ENCODE measurements around the gene C7orf25. TPM values are rescaled to one million over a fixed set of nuclear protein-coding genes. Genes with fewer than 3 reads are reported as not detected.

C7orf25 gene
- total and polyA plus RNA-seq, 10 of the 15 experiments (the other 5 are each of a cell fraction or from before 2014, with no cell fraction given): 0.63 to 3.2 (median 1.7) TPM

DNA sequence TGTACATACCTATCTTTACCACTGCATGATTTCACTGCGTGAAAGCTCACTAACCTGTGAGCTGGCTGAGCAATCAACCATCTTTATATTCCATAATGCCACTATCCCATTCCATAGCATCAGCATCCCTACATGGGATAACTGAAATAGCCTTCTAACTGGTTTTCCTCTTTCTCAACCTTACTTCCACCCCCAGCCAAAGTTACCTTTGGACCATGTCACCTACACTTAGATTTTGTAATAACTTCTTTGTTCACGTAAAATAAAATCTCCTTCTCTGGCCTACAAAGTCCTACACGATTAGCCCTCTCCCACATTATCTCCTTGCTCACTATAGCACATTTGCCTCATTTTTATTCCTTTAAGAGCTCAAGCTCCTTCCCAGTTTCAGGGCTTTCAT, 17.6 kb upstream of the C7orf25 start:
- ChIA-PET POLR2A (interaction anchor here (1.5 to 1.9 kb wide), 2 partner anchors 12 to 17 kb away, joined by 3 to 6 read pairs; partner anchors contain the start of gene C7orf25), RAD21 (ENCODE audit: unreplicated experiment) (interaction anchor here (0.6 to 4.7 kb wide), 4 partner anchors 10 to 17 kb away, joined by 3 to 20 read pairs (median 4); no protein-coding TSS in a partner anchor), SMC1A (ENCODE audit: uncharacterized antibody, unreplicated experiment) (interaction anchor here (0.8 to 5.3 kb wide), 13 partner anchors 9 to 905 kb away, joined by 3 to 33 read pairs (median 7); partner anchors contain the start of gene C7orf25), CTCF (interaction anchor here (0.5 to 3.6 kb wide), 13 partner anchors 8 to 910 kb away, joined by 3 to 13 read pairs (median 3); partner anchors contain the start of gene C7orf25)
- H3K36me3 ChIP-seq (ENCODE audit: control insufficient read depth in 2 of 2, insufficient read depth in 2 of 2, low read length in 1 of 2): peaks cover 0 to 14% of the 10 kb centered on the region in 2 experiments; a peak in 2 of 4 replicates
- no peaks in the 10 kb centered on the region for H3K9me3 ChIP-seq (replicated peaks; ENCODE audit: control insufficient read depth, insufficient read depth, low read length)
- in situ Hi-C loops (cut with MboI): no loop called here
- H3K4me2 ChIP-seq (ENCODE audit: control insufficient read depth, insufficient read depth): peak overlapping the region; percentile 82
- peak overlapping the region; percentile 94 for H3K4me3 ChIP-seq
- peak overlapping the region; percentile 11; the same call in 1 of the 2 replicates for H3K9ac ChIP-seq (ENCODE audit: control insufficient read depth, insufficient read depth, low read length)
- H3K27me3 ChIP-seq (replicated peaks in 1 of 2; ENCODE audit: control insufficient read depth in 2 of 2, insufficient read depth in 2 of 2, low read length in 1 of 2): no peaks in the 10 kb centered on the region
- intact Hi-C loops (cut with micrococcal nuclease; ENCODE audit: unreplicated experiment): no loop called here
- H2AFZ ChIP-seq (ENCODE audit: control insufficient read depth, low read depth, low read length): no peak overlapping the region
- peaks cover 6% of the 10 kb centered on the region; the same call in 1 of the 2 replicates for H3K4me1 ChIP-seq (ENCODE audit: control insufficient read depth, insufficient read depth, low read length)
- FAIRE-seq: no peak
- peaks cover 5% of the 10 kb centered on the region for H4K20me1 ChIP-seq (ENCODE audit: control insufficient read depth, insufficient read depth)
- no peak overlapping the region for H3K27ac ChIP-seq (ENCODE audit: control insufficient read depth, insufficient read depth)
- BruUV-seq (replicated peaks): no TSS peak
- TF ChIP-seq, protein P1, sequence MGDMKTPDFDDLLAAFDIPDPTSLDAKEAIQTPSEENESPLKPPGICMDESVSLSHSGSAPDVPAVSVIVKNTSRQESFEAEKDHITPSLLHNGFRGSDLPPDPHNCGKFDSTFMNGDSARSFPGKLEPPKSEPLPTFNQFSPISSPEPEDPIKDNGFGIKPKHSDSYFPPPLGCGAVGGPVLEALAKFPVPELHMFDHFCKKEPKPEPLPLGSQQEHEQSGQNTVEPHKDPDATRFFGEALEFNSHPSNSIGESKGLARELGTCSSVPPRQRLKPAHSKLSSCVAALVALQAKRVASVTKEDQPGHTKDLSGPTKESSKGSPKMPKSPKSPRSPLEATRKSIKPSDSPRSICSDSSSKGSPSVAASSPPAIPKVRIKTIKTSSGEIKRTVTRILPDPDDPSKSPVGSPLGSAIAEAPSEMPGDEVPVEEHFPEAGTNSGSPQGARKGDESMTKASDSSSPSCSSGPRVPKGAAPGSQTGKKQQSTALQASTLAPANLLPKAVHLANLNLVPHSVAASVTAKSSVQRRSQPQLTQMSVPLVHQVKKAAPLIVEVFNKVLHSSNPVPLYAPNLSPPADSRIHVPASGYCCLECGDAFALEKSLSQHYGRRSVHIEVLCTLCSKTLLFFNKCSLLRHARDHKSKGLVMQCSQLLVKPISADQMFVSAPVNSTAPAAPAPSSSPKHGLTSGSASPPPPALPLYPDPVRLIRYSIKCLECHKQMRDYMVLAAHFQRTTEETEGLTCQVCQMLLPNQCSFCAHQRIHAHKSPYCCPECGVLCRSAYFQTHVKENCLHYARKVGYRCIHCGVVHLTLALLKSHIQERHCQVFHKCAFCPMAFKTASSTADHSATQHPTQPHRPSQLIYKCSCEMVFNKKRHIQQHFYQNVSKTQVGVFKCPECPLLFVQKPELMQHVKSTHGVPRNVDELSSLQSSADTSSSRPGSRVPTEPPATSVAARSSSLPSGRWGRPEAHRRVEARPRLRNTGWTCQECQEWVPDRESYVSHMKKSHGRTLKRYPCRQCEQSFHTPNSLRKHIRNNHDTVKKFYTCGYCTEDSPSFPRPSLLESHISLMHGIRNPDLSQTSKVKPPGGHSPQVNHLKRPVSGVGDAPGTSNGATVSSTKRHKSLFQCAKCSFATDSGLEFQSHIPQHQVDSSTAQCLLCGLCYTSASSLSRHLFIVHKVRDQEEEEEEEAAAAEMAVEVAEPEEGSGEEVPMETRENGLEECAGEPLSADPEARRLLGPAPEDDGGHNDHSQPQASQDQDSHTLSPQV (IDR thresholded peaks at IDR 0.05): no peak
- DNase-seq (ENCODE audit: low read depth, low spot score): no peak
- H3K79me2 ChIP-seq (ENCODE audit: control insufficient read depth, insufficient read depth, low read length): peaks cover 95% of the 10 kb centered on the region
- WGBS (ENCODE audit: insufficient coverage, insufficient replicate concordance, low lambda C conversion rate, missing lambda C conversion rate): 49% methylated on average over 3 of the region's 3 CpGs
- no peak for ATAC-seq

All from GM12878 (cell line).